ENCODE results near the gene GJA4.
A peak's percentile ranks its signal among the peaks of the same experiment; 100 is the strongest.

Gene GJA4

GRCh38 chr1:34790985-34791384 is 1.8 kb upstream of the GJA4 start:
- H3K27me3 ChIP-seq (ENCODE audit: control insufficient read depth, insufficient read depth, low read length, poor library complexity, severe bottlenecking): peaks cover 22% of the 10 kb centered on the region

GRCh38 chr1:34792424-34792823 is 375 bp upstream of the GJA4 start:
- Histone ChIP-seq H3K9me3 (ENCODE audit: control insufficient read depth, low read length) (no peaks in the 10 kb centered on the region), H3K27ac (ENCODE audit: insufficient read depth, low read depth, low read length, poor library complexity, severe bottlenecking) (no peak overlapping the region), H3K4me1 (ENCODE audit: control insufficient read depth, insufficient read depth, low read length) (peaks cover 3% of the 10 kb centered on the region), H3K36me3 (ENCODE audit: control insufficient read depth, insufficient read depth, low read length) (no peaks in the 10 kb centered on the region), H3K4me3 (ENCODE audit: insufficient read depth, low read depth, low read length) (peak overlapping the region; percentile 14), H3K27me3 (ENCODE audit: control insufficient read depth, insufficient read depth, low read length, poor library complexity, severe bottlenecking) (peaks cover 22% of the 10 kb centered on the region)
- WGBS, 2 experiments: 77% methylated on average over 10 of the region's 10 CpGs

More at GRCh38 chr1:34790985-34791384, 1.8 kb upstream of the GJA4 start:
- Histone ChIP-seq H3K4me1 (ENCODE audit: control insufficient read depth, insufficient read depth, low read length) (peaks cover 3% of the 10 kb centered on the region), H3K9me3 (ENCODE audit: control insufficient read depth, low read length) (no peaks in the 10 kb centered on the region), H3K27ac (ENCODE audit: insufficient read depth, low read depth, low read length, poor library complexity, severe bottlenecking) (no peak overlapping the region), H3K4me3 (ENCODE audit: insufficient read depth, low read depth, low read length) (no peak overlapping the region), H3K36me3 (ENCODE audit: control insufficient read depth, insufficient read depth, low read length) (no peaks in the 10 kb centered on the region)
- 84 to 86% methylated on average over 6 of the region's 6 CpGs for WGBS, 2 experiments

GRCh38 chr1:34794001-34794789 is 1.4 kb downstream of the GJA4 start:
- H3K27ac ChIP-seq (ENCODE audit: insufficient read depth, low read depth, low read length, poor library complexity, severe bottlenecking): no peak overlapping the region
- peaks cover 22% of the 10 kb centered on the region for H3K27me3 ChIP-seq (ENCODE audit: control insufficient read depth, insufficient read depth, low read length, poor library complexity, severe bottlenecking)
- WGBS, 2 experiments: 94 to 95% methylated on average over 40 of the region's 40 CpGs
- no peak overlapping the region for H3K4me3 ChIP-seq (ENCODE audit: insufficient read depth, low read depth, low read length)
- H3K4me1 ChIP-seq (ENCODE audit: control insufficient read depth, insufficient read depth, low read length): peaks cover 3% of the 10 kb centered on the region
- H3K9me3 ChIP-seq (ENCODE audit: control insufficient read depth, low read length): no peaks in the 10 kb centered on the region
- H3K36me3 ChIP-seq (ENCODE audit: control insufficient read depth, insufficient read depth, low read length): no peaks in the 10 kb centered on the region

GRCh38 chr1:34794790-34795180 is 2.0 kb downstream of the GJA4 start:
- Histone ChIP-seq H3K9me3 (ENCODE audit: control insufficient read depth, low read length) (no peaks in the 10 kb centered on the region), H3K27me3 (ENCODE audit: control insufficient read depth, insufficient read depth, low read length, poor library complexity, severe bottlenecking) (peaks cover 22% of the 10 kb centered on the region), H3K36me3 (ENCODE audit: control insufficient read depth, insufficient read depth, low read length) (no peaks in the 10 kb centered on the region), H3K27ac (ENCODE audit: insufficient read depth, low read depth, low read length, poor library complexity, severe bottlenecking) (no peak overlapping the region), H3K4me3 (ENCODE audit: insufficient read depth, low read depth, low read length) (no peak overlapping the region), H3K4me1 (ENCODE audit: control insufficient read depth, insufficient read depth, low read length) (peaks cover 3% of the 10 kb centered on the region)
- WGBS, 2 experiments: 92 to 94% methylated on average over 12 of the region's 12 CpGs

- H3K27me3 ChIP-seq (ENCODE audit: control insufficient read depth, insufficient read depth, low read length, poor library complexity, severe bottlenecking): peaks cover 22% of the 10 kb centered on the region
- no peaks in the 10 kb centered on the region for H3K36me3 ChIP-seq (ENCODE audit: control insufficient read depth, insufficient read depth, low read length)
- no peaks in the 10 kb centered on the region for H3K9me3 ChIP-seq (ENCODE audit: control insufficient read depth, low read length)
- WGBS, 2 experiments: 85 to 91% methylated on average over 6 of the region's 6 CpGs
- no peak overlapping the region for H3K4me3 ChIP-seq (ENCODE audit: insufficient read depth, low read depth, low read length)
- H3K27ac ChIP-seq (ENCODE audit: insufficient read depth, low read depth, low read length, poor library complexity, severe bottlenecking): no peak overlapping the region
- H3K4me1 ChIP-seq (ENCODE audit: control insufficient read depth, insufficient read depth, low read length): peaks cover 3% of the 10 kb centered on the region
Measured at GRCh38 chr1:34795916-34796315, 3.1 kb downstream of the GJA4 start.

- 82 to 85% methylated on average over 6 of the region's 6 CpGs for WGBS, 2 experiments
- H3K27ac ChIP-seq (ENCODE audit: insufficient read depth, low read depth, low read length, poor library complexity, severe bottlenecking): no peak overlapping the region
- H3K36me3 ChIP-seq (ENCODE audit: control insufficient read depth, insufficient read depth, low read length): no peaks in the 10 kb centered on the region
- no peaks in the 10 kb centered on the region for H3K9me3 ChIP-seq (ENCODE audit: control insufficient read depth, low read length)
- H3K4me3 ChIP-seq (ENCODE audit: insufficient read depth, low read depth, low read length): no peak overlapping the region
- H3K4me1 ChIP-seq (ENCODE audit: control insufficient read depth, insufficient read depth, low read length): peaks cover 3% of the 10 kb centered on the region
- peaks cover 16% of the 10 kb centered on the region for H3K27me3 ChIP-seq (ENCODE audit: control insufficient read depth, insufficient read depth, low read length, poor library complexity, severe bottlenecking)
Measured at GRCh38 chr1:34796990-34797389, 4.2 kb downstream of the GJA4 start.

GRCh38 chr1:34800214-34800613 is 7.4 kb downstream of the GJA4 start:
- H3K4me1 ChIP-seq (ENCODE audit: control insufficient read depth, insufficient read depth, low read length): no peaks in the 10 kb centered on the region
- H3K27me3 ChIP-seq (ENCODE audit: control insufficient read depth, insufficient read depth, low read length, poor library complexity, severe bottlenecking): no peaks in the 10 kb centered on the region
- WGBS, 2 experiments: 85 to 98% methylated on average over 6 of the region's 6 CpGs
- no peak overlapping the region for H3K27ac ChIP-seq (ENCODE audit: insufficient read depth, low read depth, low read length, poor library complexity, severe bottlenecking)
- H3K9me3 ChIP-seq (ENCODE audit: control insufficient read depth, low read length): no peaks in the 10 kb centered on the region
- H3K36me3 ChIP-seq (ENCODE audit: control insufficient read depth, insufficient read depth, low read length): no peaks in the 10 kb centered on the region
- H3K4me3 ChIP-seq (ENCODE audit: insufficient read depth, low read depth, low read length): no peak overlapping the region

- Histone ChIP-seq H3K4me3 (ENCODE audit: insufficient read depth, low read depth, low read length) (no peak overlapping the region), H3K4me1 (ENCODE audit: control insufficient read depth, insufficient read depth, low read length) (no peaks in the 10 kb centered on the region), H3K9me3 (ENCODE audit: control insufficient read depth, low read length) (no peaks in the 10 kb centered on the region), H3K27me3 (ENCODE audit: control insufficient read depth, insufficient read depth, low read length, poor library complexity, severe bottlenecking) (no peaks in the 10 kb centered on the region), H3K27ac (ENCODE audit: insufficient read depth, low read depth, low read length, poor library complexity, severe bottlenecking) (no peak overlapping the region), H3K36me3 (ENCODE audit: control insufficient read depth, insufficient read depth, low read length) (no peaks in the 10 kb centered on the region)
- WGBS, 2 experiments: 92 to 95% methylated on average over 3 of the region's 3 CpGs
Measured at GRCh38 chr1:34803770-34804169, 11.0 kb downstream of the GJA4 start.

GRCh38 chr1:34806396-34806795 is 13.6 kb downstream of the GJA4 start:
- Histone ChIP-seq H3K36me3 (ENCODE audit: control insufficient read depth, insufficient read depth, low read length) (no peaks in the 10 kb centered on the region), H3K27ac (ENCODE audit: insufficient read depth, low read depth, low read length, poor library complexity, severe bottlenecking) (no peak overlapping the region), H3K9me3 (ENCODE audit: control insufficient read depth, low read length) (no peaks in the 10 kb centered on the region), H3K27me3 (ENCODE audit: control insufficient read depth, insufficient read depth, low read length, poor library complexity, severe bottlenecking) (no peaks in the 10 kb centered on the region), H3K4me3 (ENCODE audit: insufficient read depth, low read depth, low read length) (no peak overlapping the region), H3K4me1 (ENCODE audit: control insufficient read depth, insufficient read depth, low read length) (no peaks in the 10 kb centered on the region)
- 86 to 89% methylated on average over 3 of the region's 3 CpGs for WGBS, 2 experiments

- no peak overlapping the region for H3K4me3 ChIP-seq (ENCODE audit: insufficient read depth, low read depth, low read length)
- H3K36me3 ChIP-seq (ENCODE audit: control insufficient read depth, insufficient read depth, low read length): no peaks in the 10 kb centered on the region
- WGBS, 2 experiments: 89 to 90% methylated on average over 9 of the region's 9 CpGs
- H3K27me3 ChIP-seq (ENCODE audit: control insufficient read depth, insufficient read depth, low read length, poor library complexity, severe bottlenecking): no peaks in the 10 kb centered on the region
- H3K4me1 ChIP-seq (ENCODE audit: control insufficient read depth, insufficient read depth, low read length): no peaks in the 10 kb centered on the region
- H3K9me3 ChIP-seq (ENCODE audit: control insufficient read depth, low read length): no peaks in the 10 kb centered on the region
- no peak overlapping the region for H3K27ac ChIP-seq (ENCODE audit: insufficient read depth, low read depth, low read length, poor library complexity, severe bottlenecking)
Measured at GRCh38 chr1:34808051-34808810, 15.4 kb downstream of the GJA4 start.

Data from ectodermal cell (in vitro differentiated cells).